Thoracic aorta (tissue), 2 donors: ENCODE measurements around the gene NCKAP5. TPM values are rescaled to one million over a fixed set of nuclear protein-coding genes. Genes with fewer than 3 reads are reported as not detected.

Experiments used
- ATAC-seq: fragments of 150-250 bp; one replicate; pipeline ENCODE4 v1.8.0; 2017; ENCODE audit warnings: low read depth; ENCODE audit not compliant: insufficient number of reproducible peaks, low FRiP score
- DNase-seq: peaks from one replicate; pipeline ENCODE4 v3.0.0-alpha.2; 2020; ENCODE audit warnings: low spot score
- H3K27ac ChIP-seq, 2 donors: fragments of 200-600 bp; sonication (generic); 1 replicate in 1 of 2; 2 replicates in 1 of 2; pipeline ENCODE4 v1.5.1; 2016; ENCODE audit warnings: mild to moderate bottlenecking in 2 of 2, moderate library complexity in 2 of 2
- H3K27me3 ChIP-seq: fragments of 200-600 bp; sonication (generic); replicated peaks from 2 replicates; pipeline ENCODE4 v1.6.0; 2016; ENCODE audit warnings: mild to moderate bottlenecking; ENCODE audit not compliant: insufficient read depth
- H3K36me3 ChIP-seq: fragments of 200-600 bp; sonication (generic); one replicate; pipeline ENCODE4 v1.5.1; 2016
- H3K4me1 ChIP-seq, 2 donors: fragments of 200-600 bp; sonication (generic); 1 replicate in 1 of 2; 2 replicates in 1 of 2; pipeline versions ENCODE4 v1.5.1 to v1.6.0; 2016; ENCODE audit warnings: low read depth in 2 of 2, mild to moderate bottlenecking in 1 of 2; ENCODE audit not compliant: control insufficient read depth in 1 of 2
- H3K4me3 ChIP-seq: fragments of 200-600 bp; sonication (generic); 2 replicates; pipeline ENCODE4 v1.5.1; 2016; ENCODE audit warnings: mild to moderate bottlenecking
- H3K9me3 ChIP-seq: fragments of 200-600 bp; sonication (generic); 2 replicates; pipeline ENCODE4 v1.5.1; 2016
- CTCF ChIP-seq: fragments of 200-600 bp; sonication (generic); IDR thresholded peaks from one replicate; pipeline ENCODE4 v1.5.1; 2019; ENCODE audit warnings: antibody characterized with exemption
- total RNA-seq, 2 donors: library from RNA; depleted of rRNA; stranded (reverse); fragments of >200 nt; gene quantifications; one replicate each; pipeline versions ENCODE4 v1.1.0 to v1.2.3, GENCODE V29; 2016

Gene NCKAP5
- total RNA-seq, 2 donors from 2014 or later: 1.2 to 1.9 TPM

DNA sequence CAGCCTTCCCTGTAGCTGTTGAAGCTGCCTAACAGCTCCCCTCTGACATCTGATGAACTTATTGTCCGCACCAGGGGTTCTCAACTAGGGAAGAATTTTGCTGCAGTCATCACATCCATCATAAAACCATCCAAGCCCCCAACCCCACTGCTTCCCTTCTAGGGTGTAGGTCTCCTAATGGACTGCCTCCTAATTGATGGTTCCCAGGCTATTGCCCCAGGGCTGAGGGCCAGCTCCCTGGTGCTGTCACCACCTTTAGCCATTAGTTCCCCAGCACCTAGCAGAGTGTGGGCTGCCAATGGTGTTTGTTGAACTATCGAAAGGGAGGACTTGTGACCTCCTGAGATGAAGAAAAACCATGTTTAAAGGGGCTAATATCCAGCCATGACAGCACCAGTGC is 125.9 kb downstream of the NCKAP5 start:
- no peaks in the 10 kb centered on the region for H3K9me3 ChIP-seq
- no peaks in the 10 kb centered on the region for H3K36me3 ChIP-seq
- DNase-seq (no peak), ATAC-seq (no peak)
- no peak for TF ChIP-seq CTCF
- no peaks in the 10 kb centered on the region for H3K27me3 ChIP-seq
- no peak overlapping the region for H3K4me3 ChIP-seq
- no peak overlapping the region for H3K27ac ChIP-seq
- no peaks in the 10 kb centered on the region for H3K4me1 ChIP-seq

DNA sequence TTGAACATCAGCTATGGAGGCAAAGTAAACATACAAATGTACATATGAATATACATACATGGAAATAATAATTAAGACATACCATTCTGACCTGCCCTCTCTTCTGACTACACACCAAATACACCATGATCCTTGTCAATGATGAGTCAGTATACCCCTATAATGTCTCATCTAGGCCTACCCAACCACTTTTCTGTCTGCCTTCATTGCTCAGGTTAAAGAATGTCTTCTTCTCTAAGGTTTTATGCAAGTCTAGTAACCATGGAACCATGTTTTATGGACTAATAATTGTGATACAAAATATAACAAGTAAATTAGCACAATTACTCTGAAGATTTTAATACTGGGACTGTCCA is 128.7 kb downstream of the NCKAP5 start:
- ATAC-seq: no peak
- Histone ChIP-seq H3K4me1 (no peaks in the 10 kb centered on the region), H3K27me3 (no peaks in the 10 kb centered on the region), H3K36me3 (no peaks in the 10 kb centered on the region), H3K4me3 (no peak overlapping the region), H3K9me3 (no peaks in the 10 kb centered on the region), H3K27ac (no peak overlapping the region)
- TF ChIP-seq CTCF: no peak
- DNase-seq: no peak

DNA sequence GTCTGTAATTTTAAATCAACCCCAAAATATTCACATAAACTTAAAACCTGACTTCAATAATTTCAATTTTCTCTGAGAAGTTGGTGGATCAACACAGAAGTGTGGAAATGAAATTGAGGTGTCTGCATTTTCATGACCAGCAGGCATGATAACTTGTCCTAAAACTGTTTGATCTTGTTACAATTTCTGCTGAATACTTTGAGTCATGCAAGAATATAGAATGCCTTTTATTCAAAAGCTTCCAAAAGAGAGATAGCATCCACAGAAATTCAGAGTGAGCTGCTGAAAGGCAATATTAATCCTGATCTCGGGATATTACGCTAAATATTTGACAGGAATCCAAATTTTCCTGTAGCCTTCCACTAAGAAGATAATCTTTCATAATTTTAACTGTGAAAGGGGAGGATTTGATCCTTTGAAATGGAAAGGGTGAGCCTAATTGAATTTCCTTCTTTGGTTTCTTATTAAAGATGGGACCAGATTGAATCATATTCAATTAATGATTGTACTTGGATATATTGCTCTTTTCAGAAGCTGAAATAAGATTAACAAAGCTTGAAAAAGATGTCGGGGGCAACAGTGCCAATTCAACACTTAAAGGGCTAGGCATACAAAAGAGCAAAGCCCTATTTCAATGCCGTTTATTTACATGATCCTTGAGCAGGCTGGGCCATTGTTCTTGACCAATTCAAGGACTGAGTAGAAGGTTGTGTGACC is 129.3 kb downstream of the NCKAP5 start:
- Histone ChIP-seq H3K27me3 (no peaks in the 10 kb centered on the region), H3K36me3 (no peaks in the 10 kb centered on the region), H3K4me1 (peaks cover 0 to 3% of the 10 kb centered on the region in 2 donors), H3K4me3 (no peak overlapping the region), H3K9me3 (no peaks in the 10 kb centered on the region), H3K27ac (no peak overlapping the region)
- ATAC-seq: no peak
- DNase-seq: no peak
- TF ChIP-seq CTCF: no peak

GRCh38 chr2:133438026-133438425 is 130.2 kb downstream of the NCKAP5 start:
- H3K27ac ChIP-seq: no peak overlapping the region
- no peaks in the 10 kb centered on the region for H3K27me3 ChIP-seq
- no peaks in the 10 kb centered on the region for H3K36me3 ChIP-seq
- DNase-seq: no peak
- H3K4me1 ChIP-seq: peaks cover 0 to 3% of the 10 kb centered on the region in 2 donors
- H3K4me3 ChIP-seq: no peak overlapping the region
- ATAC-seq: no peak
- TF ChIP-seq CTCF: no peak
- H3K9me3 ChIP-seq: no peaks in the 10 kb centered on the region

DNA sequence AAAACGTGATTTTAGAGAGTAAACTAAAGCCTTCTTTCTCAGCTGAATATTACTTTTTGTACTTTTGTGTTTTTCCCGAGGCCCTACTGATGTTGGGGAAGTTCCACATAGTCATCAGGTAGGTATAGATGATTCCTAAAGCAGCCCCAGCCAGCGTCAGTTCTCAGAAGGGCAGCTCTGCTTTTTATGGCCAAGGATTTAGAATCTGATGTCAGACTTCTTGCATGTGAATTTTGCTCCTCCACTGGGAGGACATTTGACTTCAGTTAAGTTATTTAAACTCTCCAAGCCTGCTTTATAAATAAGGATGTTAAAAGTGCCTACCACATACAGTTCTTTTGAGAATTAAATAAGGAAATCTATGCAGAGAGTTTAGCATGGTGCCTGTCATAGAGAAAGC is 130.8 kb downstream of the NCKAP5 start:
- DNase-seq (no peak), ATAC-seq (no peak)
- H3K9me3 ChIP-seq: no peaks in the 10 kb centered on the region
- no peak for TF ChIP-seq CTCF
- H3K4me3 ChIP-seq: no peak overlapping the region
- H3K27me3 ChIP-seq: no peaks in the 10 kb centered on the region
- no peak overlapping the region for H3K27ac ChIP-seq
- peaks cover 0 to 3% of the 10 kb centered on the region in 2 donors for H3K4me1 ChIP-seq
- H3K36me3 ChIP-seq: no peaks in the 10 kb centered on the region
